C4-2B (cell line): ENCODE measurements around the gene TM9SF4.

Experiments used
- H3K27ac ChIP-seq: fragments of 450-650 bp; 2 replicates; pipeline ENCODE4 v1.5.1; 2017
- ZFX ChIP-seq: fragments of 450-650 bp; IDR thresholded peaks from 2 replicates; pipeline ENCODE4 v1.6.1; 2017
- TF ChIP-seq, protein P1 (sequence below): fragments of 450-650 bp; conservative IDR thresholded peaks from 2 replicates; pipeline ENCODE4 v1.5.1; 2017; ENCODE audit warnings: mild to moderate bottlenecking

TM9SF4 gene

DNA sequence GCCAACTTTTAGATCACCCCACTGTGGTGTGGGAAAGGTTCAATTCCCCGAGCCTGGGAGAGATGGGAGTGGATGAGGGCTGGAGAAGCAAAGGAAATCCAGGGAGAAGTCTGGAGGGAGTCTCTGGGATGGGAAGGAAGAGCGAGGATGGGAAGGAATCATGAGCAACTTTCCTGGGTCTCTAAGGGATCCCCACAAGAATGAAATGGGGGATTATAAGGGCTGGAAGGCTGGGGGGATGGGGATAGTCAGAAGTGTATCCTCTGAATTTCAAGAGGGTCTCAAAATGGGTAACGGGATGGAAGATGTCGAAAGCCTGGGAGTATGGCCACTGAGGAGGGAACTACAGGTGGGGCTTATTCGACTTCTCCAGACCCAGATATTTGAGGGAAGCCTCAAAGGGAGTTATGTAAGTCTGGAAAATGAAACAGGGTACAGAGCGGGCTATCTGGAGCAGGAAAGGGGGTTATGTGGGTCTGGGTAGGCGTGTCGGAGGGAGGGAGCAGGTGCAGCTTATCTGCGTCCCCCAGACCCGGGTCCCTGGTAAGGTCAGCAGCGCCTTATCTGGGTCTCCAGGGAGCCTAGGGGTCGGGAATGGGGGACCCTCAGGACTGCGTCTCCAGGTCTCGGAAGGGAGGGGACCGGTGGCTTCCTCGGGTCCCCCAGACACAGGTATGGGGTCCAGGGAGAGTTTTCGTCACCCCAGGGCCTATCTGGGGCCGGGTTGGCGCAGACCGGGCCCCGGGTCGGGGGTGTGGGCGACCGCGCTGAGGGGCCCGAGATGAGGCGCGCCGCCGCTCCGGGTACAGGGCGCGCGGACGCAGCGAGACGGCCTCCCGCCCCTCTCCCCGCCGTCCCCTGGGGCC is 97.5 kb downstream of the TM9SF4 start:
- TF ChIP-seq ZFX: no peak; the same call in 1 of the 2 replicates
- TF ChIP-seq, protein P1, sequence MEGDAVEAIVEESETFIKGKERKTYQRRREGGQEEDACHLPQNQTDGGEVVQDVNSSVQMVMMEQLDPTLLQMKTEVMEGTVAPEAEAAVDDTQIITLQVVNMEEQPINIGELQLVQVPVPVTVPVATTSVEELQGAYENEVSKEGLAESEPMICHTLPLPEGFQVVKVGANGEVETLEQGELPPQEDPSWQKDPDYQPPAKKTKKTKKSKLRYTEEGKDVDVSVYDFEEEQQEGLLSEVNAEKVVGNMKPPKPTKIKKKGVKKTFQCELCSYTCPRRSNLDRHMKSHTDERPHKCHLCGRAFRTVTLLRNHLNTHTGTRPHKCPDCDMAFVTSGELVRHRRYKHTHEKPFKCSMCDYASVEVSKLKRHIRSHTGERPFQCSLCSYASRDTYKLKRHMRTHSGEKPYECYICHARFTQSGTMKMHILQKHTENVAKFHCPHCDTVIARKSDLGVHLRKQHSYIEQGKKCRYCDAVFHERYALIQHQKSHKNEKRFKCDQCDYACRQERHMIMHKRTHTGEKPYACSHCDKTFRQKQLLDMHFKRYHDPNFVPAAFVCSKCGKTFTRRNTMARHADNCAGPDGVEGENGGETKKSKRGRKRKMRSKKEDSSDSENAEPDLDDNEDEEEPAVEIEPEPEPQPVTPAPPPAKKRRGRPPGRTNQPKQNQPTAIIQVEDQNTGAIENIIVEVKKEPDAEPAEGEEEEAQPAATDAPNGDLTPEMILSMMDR: no peak

DNA sequence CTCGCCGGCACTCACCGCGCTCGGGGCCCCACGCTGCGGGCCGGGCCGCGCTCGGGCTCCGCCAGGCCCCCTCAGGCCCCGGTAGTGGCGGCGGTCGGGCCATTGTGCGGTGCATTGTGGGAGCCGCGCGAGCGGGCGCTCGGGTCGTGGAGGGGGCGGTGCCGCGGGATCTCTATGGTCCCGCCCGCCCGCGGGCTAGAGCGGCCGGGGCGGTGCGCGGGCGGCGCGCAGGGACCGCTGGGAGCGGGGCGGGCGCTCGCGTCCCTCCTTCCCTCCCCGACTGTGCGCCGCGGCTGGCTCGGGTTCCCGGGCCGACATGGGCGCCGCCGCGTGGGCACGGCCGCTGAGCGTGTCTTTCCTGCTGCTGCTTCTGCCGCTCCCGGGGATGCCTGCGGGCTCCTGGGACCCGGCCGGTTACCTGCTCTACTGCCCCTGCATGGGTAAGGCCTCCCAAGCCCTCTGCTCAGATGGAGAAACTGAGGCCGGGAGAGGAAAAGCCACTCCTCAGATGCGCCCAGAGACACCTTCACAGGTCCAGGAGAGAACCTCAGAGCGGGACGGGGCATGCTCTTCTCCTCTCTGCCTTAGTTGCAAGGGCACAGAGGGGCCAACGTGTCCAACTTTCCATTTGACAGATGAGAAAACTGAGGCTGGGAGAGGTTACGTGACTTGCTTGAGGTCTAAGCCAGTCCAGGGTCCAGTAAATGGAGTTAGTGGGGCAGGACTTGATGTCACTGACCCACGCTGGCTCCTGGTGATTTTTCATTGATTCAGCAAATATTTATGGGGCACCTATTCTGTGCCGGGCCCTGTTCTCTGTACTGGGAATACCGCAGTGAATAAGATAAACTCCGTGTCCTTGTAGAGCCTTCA is 98.3 kb downstream of the TM9SF4 start, which contains the start of the genes PLAGL2 and POFUT1:
PLAGL2 (minus strand) TSS at position 118 of the 873 bp plus-strand sequence. CDS start 5,565 bp downstream, outside the sequence.
POFUT1 (plus strand) TSS at position 255 of the 873 bp plus-strand sequence; CDS start at position 317, 62 bp downstream.
- TF ChIP-seq, protein P1: no peak; the same call in 1 of the 2 replicates
- TF ChIP-seq ZFX: peak; percentile 85
- H3K27ac ChIP-seq: peak within 1 kb of the TSS; percentile 97

More for the DNA sequence above, 97.5 kb downstream of the TM9SF4 start:
- H3K27ac ChIP-seq: peak overlapping the region; percentile 97

DNA sequence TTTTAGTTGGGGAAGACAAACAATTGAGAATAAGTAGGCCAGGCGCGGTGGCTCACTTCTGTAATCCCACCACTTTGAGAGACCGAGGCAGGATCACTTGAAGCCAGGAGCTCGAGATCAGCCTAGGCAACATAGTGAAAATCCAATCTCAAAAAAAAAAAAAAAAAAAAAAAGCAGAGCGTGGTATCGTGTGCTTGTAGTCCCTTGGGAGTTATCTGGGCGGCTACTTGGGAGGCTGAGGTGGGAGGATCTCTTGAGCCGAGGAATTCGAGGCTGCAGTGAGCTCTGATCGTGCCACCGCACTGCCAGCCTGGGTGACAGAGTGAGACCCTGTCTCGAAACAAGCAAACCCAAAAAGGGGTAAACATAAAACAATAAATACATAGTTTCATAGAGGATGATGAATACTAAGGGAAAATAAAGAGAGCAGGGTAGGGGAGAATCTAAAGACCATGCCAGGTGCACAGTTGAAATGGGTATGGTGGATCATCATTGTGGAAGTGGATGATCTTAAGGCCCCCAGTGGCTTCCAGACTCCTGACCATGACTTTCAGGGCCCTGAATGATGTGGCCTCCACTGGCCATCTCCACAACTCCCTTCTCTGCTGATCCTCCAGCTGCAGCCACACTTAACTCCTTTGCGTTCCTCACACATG is 99.1 kb downstream of the TM9SF4 start:
- peak overlapping the region; percentile 97 for H3K27ac ChIP-seq
- TF ChIP-seq ZFX: no peak
- TF ChIP-seq, protein P1: no peak

DNA sequence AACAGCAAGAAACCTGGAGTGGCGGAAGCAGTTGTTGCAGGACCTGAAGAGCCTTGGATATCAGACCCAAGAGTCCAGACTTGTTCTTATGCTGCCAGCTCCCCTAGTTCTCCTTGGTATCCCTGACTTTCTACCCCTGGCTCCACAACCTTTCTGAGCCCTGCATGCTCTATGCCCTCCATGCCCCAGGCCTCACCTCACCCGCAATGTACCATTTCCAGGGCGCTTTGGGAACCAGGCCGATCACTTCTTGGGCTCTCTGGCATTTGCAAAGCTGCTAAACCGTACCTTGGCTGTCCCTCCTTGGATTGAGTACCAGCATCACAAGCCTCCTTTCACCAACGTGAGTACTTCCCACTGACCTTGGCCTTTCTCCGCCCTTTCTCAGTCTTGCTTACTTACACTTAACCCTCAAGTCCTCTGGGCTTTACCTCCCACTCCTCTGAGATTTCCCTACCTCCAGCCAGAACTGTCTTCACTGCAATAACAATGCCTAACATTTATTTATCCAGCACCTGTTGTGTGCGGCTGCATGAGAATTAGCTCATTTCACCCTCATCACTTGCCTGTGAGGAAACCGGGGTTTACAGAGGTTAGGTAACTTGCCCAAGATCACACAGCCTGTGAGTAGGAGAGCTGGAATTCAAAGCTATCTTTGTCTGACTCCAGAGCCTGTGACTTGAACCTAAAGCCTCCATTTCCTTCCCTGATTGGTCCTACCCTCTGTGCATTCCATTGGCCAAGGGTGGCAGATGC is 100.5 kb downstream of the TM9SF4 start:
- TF ChIP-seq, protein P1: no peak
- no peak for TF ChIP-seq ZFX
- H3K27ac ChIP-seq: no peak overlapping the region

DNA sequence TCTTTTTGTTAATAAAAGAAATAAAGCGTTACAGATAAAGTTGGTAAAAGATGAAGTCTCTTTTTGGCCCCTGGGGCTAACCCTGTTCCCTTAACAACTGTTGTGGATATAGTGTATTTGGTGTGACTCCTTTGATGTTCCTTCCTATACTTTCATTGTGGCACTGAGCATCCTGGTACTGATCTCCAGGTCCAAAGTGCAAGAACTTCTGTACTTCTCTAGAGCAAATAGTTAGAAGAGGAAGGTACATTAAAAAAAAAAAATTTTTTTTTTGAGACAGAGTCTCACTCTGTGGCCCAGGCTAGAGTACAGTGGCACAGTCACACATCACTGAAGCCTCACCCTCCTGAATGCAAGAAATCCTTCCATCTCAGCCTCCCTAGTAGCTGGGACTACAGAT is 104.4 kb downstream of the TM9SF4 start:
- H3K27ac ChIP-seq: no peak overlapping the region
- no peak for TF ChIP-seq ZFX
- TF ChIP-seq, protein P1: no peak

DNA sequence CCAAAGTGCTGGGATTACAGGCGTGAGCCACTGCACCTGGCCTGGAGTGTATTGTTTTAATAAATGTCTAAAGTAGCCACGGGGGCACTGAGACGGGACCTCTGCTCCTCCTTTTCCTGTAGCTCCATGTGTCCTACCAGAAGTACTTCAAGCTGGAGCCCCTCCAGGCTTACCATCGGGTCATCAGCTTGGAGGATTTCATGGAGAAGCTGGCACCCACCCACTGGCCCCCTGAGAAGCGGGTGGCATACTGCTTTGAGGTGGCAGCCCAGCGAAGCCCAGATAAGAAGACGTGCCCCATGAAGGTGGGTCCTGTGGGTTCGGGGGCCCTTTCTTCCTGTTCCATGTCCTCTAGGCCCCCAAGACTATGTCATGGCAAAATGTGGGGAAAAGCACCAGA is 105.6 kb downstream of the TM9SF4 start:
- H3K27ac ChIP-seq: no peak overlapping the region
- TF ChIP-seq, protein P1: no peak
- no peak for TF ChIP-seq ZFX
